Panc1 (cell line): ENCODE data around the gene PTPRH. TPM values are rescaled to one million over a fixed set of nuclear protein-coding genes. Genes with fewer than 3 reads are reported as not detected.

Experiments used
- ATAC-seq: fragments of 200-7000 bp; cut with Tn5 transposase; 2 replicates; pipeline ENCODE4 v1.9.1; 2020; ENCODE audit warnings: mild to moderate bottlenecking, moderate library complexity
- BruUV-seq: library from RNA; stranded (reverse); fragments of 400-500 nt; replicated peaks from 2 replicates; lab custom pipeline; 2021; lab: Mats Ljungman, UMichigan
- CTCF ChIA-PET: fragments of 300-600 bp; sonication (Branson Sonifier 250); formaldehyde crosslinking; loops from one replicate; lab custom pipeline; 2022; ENCODE audit warnings: antibody characterized with exemption; lab: Charles Lee
- POLR2A ChIA-PET: fragments of 300-600 bp; sonication (Branson Sonifier 250); formaldehyde crosslinking; loops from one replicate; lab custom pipeline; 2022; ENCODE audit warnings: antibody characterized with exemption; lab: Charles Lee
- DNase-seq: peaks from one replicate; pipeline ENCODE4 v3.0.0-alpha.2; 2010; ENCODE audit warnings: low read depth, low spot score
- H3K27ac ChIP-seq: 2 replicates; pipeline ENCODE4 v1.5.1; 2011; ENCODE audit warnings: mild to moderate bottlenecking, low read length, inconsistent platforms
- H3K27me3 ChIP-seq: fragments of 200-500 bp; sonication (Bioruptor generic); 2 replicates; pipeline ENCODE4 v1.6.0; 2014; ENCODE audit warnings: low read length, inconsistent platforms; ENCODE audit not compliant: control insufficient read depth, insufficient read depth
- H3K36me3 ChIP-seq: fragments of 200-500 bp; sonication (Bioruptor generic); 2 replicates; pipeline ENCODE4 v1.5.1; 2014; ENCODE audit warnings: inconsistent platforms, mild to moderate bottlenecking, low read length, moderate library complexity; ENCODE audit not compliant: control insufficient read depth, insufficient read depth
- H3K4me1 ChIP-seq: 2 replicates; pipeline ENCODE4 v1.5.1; 2011; ENCODE audit warnings: inconsistent platforms, mild to moderate bottlenecking, low read length, moderate library complexity; ENCODE audit not compliant: control insufficient read depth, insufficient read depth
- H3K4me3 ChIP-seq, 2 experiments: 2 replicates each; pipeline ENCODE4 v1.5.1; 2011 to 2012; ENCODE audit warnings: low read depth in 2 of 2, low read length in 2 of 2, mild to moderate bottlenecking in 2 of 2, inconsistent platforms in 1 of 2, moderate library complexity in 1 of 2
- H3K9me3 ChIP-seq: fragments of 200-500 bp; sonication (Bioruptor generic); 2 replicates; pipeline ENCODE4 v1.5.1; 2014; ENCODE audit warnings: low read depth, mild to moderate bottlenecking, inconsistent platforms, low read length, moderate library complexity; ENCODE audit not compliant: control insufficient read depth, insufficient read depth
- CTCF ChIP-seq: fragments of 450-650 bp; IDR thresholded peaks from 2 replicates; pipeline ENCODE4 v1.5.1; 2017; ENCODE audit warnings: mild to moderate bottlenecking
- POLR2AphosphoS5 ChIP-seq: IDR thresholded peaks from 2 replicates; pipeline ENCODE4 v1.6.1; 2012; ENCODE audit warnings: mild to moderate bottlenecking, low read depth, low read length, moderate library complexity
- REST ChIP-seq, 2 experiments: IDR thresholded peaks; 2 replicates each; pipeline ENCODE4 v1.6.1; 2011 to 2012; ENCODE audit warnings: low read depth in 2 of 2, control low read depth in 1 of 2, low read length in 1 of 2, mild to moderate bottlenecking in 1 of 2, moderate library complexity in 1 of 2; ENCODE audit not compliant: insufficient read depth in 1 of 2
- SIN3A ChIP-seq: IDR thresholded peaks from 2 replicates; pipeline ENCODE4 v1.6.1; 2012; ENCODE audit warnings: low read depth, mild to moderate bottlenecking, low read length, moderate library complexity, borderline replicate concordance; ENCODE audit not compliant: insufficient read depth
- TCF7L2 ChIP-seq: IDR thresholded peaks from 2 replicates; pipeline ENCODE4 v1.6.1; 2011; ENCODE audit warnings: mild to moderate bottlenecking, low read depth, low read length, inconsistent platforms
- in situ Hi-C: cut with HindIII; loops from 2 replicates; pipeline ENCODE4 v1.10.0; 2016; ENCODE audit warnings: low sequenced_read_pairs, low pct_unique_long_range_greater_than_20kb
- intact Hi-C: fragments of 100-400 bp; cut with micrococcal nuclease; formaldehyde crosslinking; loops from one replicate; pipeline ENCODE4 v1.10.0; 2022; ENCODE audit not compliant: unreplicated experiment
- total RNA-seq: library from RNA; stranded (reverse); gene quantifications from one replicate; pipeline ENCODE4 v1.2.1, GENCODE V29; 2021; ENCODE audit not compliant: unreplicated experiment

Gene PTPRH
- total RNA-seq, 1 experiment from 2014 or later = 42.8 TPM

- POLR2A ChIA-PET = no interaction called here
Observed at GRCh38 chr19:55250262-55251036, 41.1 kb upstream of the PTPRH start.

GRCh38 chr19:55249841-55250240 is 40.5 kb upstream of the PTPRH start:
- Histone ChIP-seq H3K9me3 (no peaks in the 10 kb centered on the region), H3K36me3 (peaks cover 3% of the 10 kb centered on the region; the same call in 1 of the 2 replicates), H3K27ac (no peak overlapping the region), H3K4me3 (no peak overlapping the region), H3K4me1 (peaks cover 29% of the 10 kb centered on the region), H3K27me3 (no peaks in the 10 kb centered on the region)
- ChIA-PET POLR2A (no interaction called here), CTCF (no interaction called here)
- in situ Hi-C loops (no loop called here), intact Hi-C loops (no loop called here)
- no TSS peak for BruUV-seq
- DNase-seq (no peak), ATAC-seq (no peak)
- TF ChIP-seq TCF7L2 = no peak

More at GRCh38 chr19:55250262-55251036, 41.1 kb upstream of the PTPRH start:
- Histone ChIP-seq H3K4me3 (no peak overlapping the region), H3K27me3 (no peaks in the 10 kb centered on the region), H3K27ac (no peak overlapping the region), H3K9me3 (no peaks in the 10 kb centered on the region), H3K4me1 (peaks cover 35% of the 10 kb centered on the region), H3K36me3 (peaks cover 3% of the 10 kb centered on the region; the same call in 1 of the 2 replicates)
- ATAC-seq (no peak), DNase-seq (no peak)
- no TSS peak for BruUV-seq
- TF ChIP-seq CTCF (no peak), SIN3A (no peak), POLR2AphosphoS5 (no peak), TCF7L2 (no peak), REST (IDR thresholded peaks at IDR 0.05; ENCODE audit: insufficient read depth in 1 of 2, low read depth in 2 of 2, low read length in 1 of 2) (no peak)
- CTCF ChIA-PET = no interaction called here
- intact Hi-C loops (no loop called here), in situ Hi-C loops (no loop called here)

GRCh38 chr19:55248704-55249103 is 39.4 kb upstream of the PTPRH start:
- no peaks in the 10 kb centered on the region for H3K27me3 ChIP-seq
- H3K4me1 ChIP-seq = peaks cover 19% of the 10 kb centered on the region; the same call in 1 of the 2 replicates
- no peak for DNase-seq
- POLR2A ChIA-PET = no interaction called here
- no peak overlapping the region for H3K4me3 ChIP-seq
- in situ Hi-C loops (no loop called here), intact Hi-C loops (no loop called here)
- peaks cover 3% of the 10 kb centered on the region; the same call in 1 of the 2 replicates for H3K36me3 ChIP-seq
- H3K9me3 ChIP-seq = no peaks in the 10 kb centered on the region
- no peak overlapping the region for H3K27ac ChIP-seq
- no peak for ATAC-seq
- TF ChIP-seq SIN3A (no peak), TCF7L2 (no peak), REST (IDR thresholded peaks at IDR 0.05; ENCODE audit: insufficient read depth in 1 of 2, low read depth in 2 of 2, low read length in 1 of 2) (no peak), POLR2AphosphoS5 (no peak), CTCF (no peak)
- CTCF ChIA-PET = no interaction called here
- BruUV-seq = no TSS peak
